Measurements from ENCODE around the gene SYCP2L. TPM values are rescaled to one million over a fixed set of nuclear protein-coding genes. Genes with fewer than 3 reads are reported as not detected.
"Not testable (repeated sequence)": the region's sequence is repeated elsewhere in the genome, so short reads cannot be mapped to it uniquely, and the experiment has no call there.

The SYCP2L gene
- total RNA-seq, 4 donors from 2014 or later, result 0.44 to 5.2 (median 0.49) TPM; not detected in 1

- WGBS, result 70% methylated on average over 3 of the region's 3 CpGs
- Histone ChIP-seq H3K4me3 (no peak overlapping the region), H3K27me3 (no peaks in the 10 kb centered on the region), H3K9me3 (no peaks in the 10 kb centered on the region), H3K4me1 (peaks cover 3% of the 10 kb centered on the region), H3K27ac (no peak overlapping the region), H3K36me3 (no peaks in the 10 kb centered on the region)
- no peak for TF ChIP-seq POLR2AphosphoS5 (IDR thresholded peaks at IDR 0.05)
- no peak for TF ChIP-seq EP300 (IDR thresholded peaks at IDR 0.05)
- no peak for TF ChIP-seq POLR2A (IDR thresholded peaks at IDR 0.05)
- TF ChIP-seq CTCF (IDR thresholded peaks at IDR 0.05), result no peak
- no peak for DNase-seq (ENCODE audit: low spot score in 2 of 2)
These were observed 39.2 kb upstream of the SYCP2L start for GRCh38 chr6:10847684-10848083.

DNA sequence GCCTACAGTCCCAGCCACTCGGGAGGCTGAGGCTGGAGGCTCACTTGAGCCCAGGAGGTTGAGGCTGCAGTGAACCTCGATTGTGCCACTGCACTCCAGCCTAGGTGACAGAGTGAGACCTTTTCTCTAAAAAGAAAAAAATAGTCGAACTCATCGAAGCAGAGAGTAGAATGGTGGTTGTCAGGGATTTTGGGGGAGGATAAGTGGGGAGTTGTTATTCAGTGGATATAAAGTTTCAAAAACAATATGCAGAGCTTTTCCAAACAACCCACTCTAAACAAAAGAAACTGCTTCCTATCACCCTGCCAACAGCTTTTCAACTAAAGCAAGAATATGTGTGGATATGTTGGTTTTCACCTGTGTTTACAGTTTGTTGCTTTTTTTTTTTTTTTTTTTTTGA, 37.0 kb upstream of the SYCP2L start:
- TF ChIP-seq CTCF (IDR thresholded peaks at IDR 0.05), result no peak
- no peak for TF ChIP-seq EP300 (IDR thresholded peaks at IDR 0.05)
- no peak for TF ChIP-seq POLR2AphosphoS5 (IDR thresholded peaks at IDR 0.05)
- TF ChIP-seq POLR2A (IDR thresholded peaks at IDR 0.05), result no peak
- Histone ChIP-seq H3K27ac (no peak overlapping the region), H3K4me3 (no peak overlapping the region), H3K36me3 (no peaks in the 10 kb centered on the region), H3K4me1 (peaks cover 3% of the 10 kb centered on the region), H3K27me3 (no peaks in the 10 kb centered on the region), H3K9me3 (peaks cover 7% of the 10 kb centered on the region)
- 91% methylated on average over 4 of the region's 4 CpGs for WGBS
- no peak for DNase-seq (ENCODE audit: low spot score in 2 of 2)

DNA sequence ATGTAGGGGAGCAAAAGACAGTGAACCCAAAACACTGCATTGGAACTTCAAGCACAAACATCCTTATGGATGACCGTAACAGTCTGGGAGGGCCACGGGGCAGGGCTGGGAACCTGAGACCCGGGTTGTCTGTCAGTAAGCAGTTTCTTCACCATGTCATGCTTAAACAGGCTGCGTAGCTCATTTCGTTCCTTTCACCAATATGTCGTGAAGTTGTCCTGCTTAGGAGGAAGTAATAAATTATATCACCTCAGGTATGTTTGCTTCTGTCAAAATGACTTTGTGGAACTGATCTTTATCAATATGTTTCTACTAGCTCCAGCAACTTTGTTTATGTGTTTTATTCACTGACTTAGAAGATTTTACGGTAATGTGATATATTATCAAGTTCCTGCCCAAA, 36.1 kb upstream of the SYCP2L start:
- TF ChIP-seq CTCF (IDR thresholded peaks at IDR 0.05), result no peak
- TF ChIP-seq POLR2AphosphoS5 (IDR thresholded peaks at IDR 0.05), result no peak
- no peak for TF ChIP-seq EP300 (IDR thresholded peaks at IDR 0.05)
- no peak for TF ChIP-seq POLR2A (IDR thresholded peaks at IDR 0.05)
- DNase-seq (ENCODE audit: low spot score in 2 of 2), result no peak
- Histone ChIP-seq H3K9me3 (peaks cover 7% of the 10 kb centered on the region), H3K36me3 (no peaks in the 10 kb centered on the region), H3K4me3 (no peak overlapping the region), H3K27me3 (no peaks in the 10 kb centered on the region), H3K27ac (no peak overlapping the region), H3K4me1 (peaks cover 3% of the 10 kb centered on the region)
- 51% methylated on average over 7 of the region's 7 CpGs for WGBS

DNA sequence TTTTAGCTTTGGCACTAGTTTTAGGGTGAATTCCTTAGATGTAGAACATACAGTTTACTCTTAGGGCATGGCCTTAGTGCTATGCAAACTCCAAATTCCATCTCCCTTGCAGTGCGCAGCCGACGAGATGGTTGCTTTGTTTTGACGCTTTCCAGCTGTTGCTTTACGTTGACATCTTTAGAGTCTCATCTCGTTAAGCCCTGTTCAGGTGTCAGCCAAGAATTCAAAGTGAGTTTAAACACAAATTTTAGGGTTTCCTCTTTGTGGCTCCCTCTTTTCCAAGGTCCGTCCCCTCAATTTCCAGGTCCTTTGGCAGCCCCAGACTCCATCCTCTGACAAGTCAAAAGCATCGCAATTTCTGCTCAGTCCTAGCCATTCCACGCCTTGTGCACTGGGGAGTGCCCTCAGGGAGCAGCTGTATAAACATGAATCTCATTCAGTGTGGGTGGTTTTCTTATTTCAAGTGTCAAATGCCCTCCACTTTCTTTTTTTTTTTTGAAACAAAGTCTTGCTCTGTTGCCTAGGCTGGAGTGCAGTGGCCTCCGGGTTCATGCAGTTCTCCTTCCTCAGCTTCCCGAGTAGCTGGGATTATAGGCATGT, 34.4 kb upstream of the SYCP2L start:
- WGBS, result 68% methylated on average over 11 of the region's 11 CpGs
- no peaks in the 10 kb centered on the region for H3K27me3 ChIP-seq
- H3K9me3 ChIP-seq, result peaks cover 7% of the 10 kb centered on the region
- H3K4me1 ChIP-seq, result peaks cover 3% of the 10 kb centered on the region
- no peak overlapping the region for H3K27ac ChIP-seq
- no peak overlapping the region for H3K4me3 ChIP-seq
- DNase-seq (ENCODE audit: low spot score in 2 of 2), result no peak
- no peaks in the 10 kb centered on the region for H3K36me3 ChIP-seq
- no peak for TF ChIP-seq CTCF (IDR thresholded peaks at IDR 0.05)
- TF ChIP-seq POLR2A (IDR thresholded peaks at IDR 0.05), result no peak
- TF ChIP-seq EP300 (IDR thresholded peaks at IDR 0.05), result no peak
- TF ChIP-seq POLR2AphosphoS5 (IDR thresholded peaks at IDR 0.05), result no peak

GRCh38 chr6:10853849-10854300, 33.0 kb upstream of the SYCP2L start:
- H3K27ac ChIP-seq; DNase-seq (ENCODE audit: low spot score in 2 of 2); H3K27me3 ChIP-seq; H3K36me3 ChIP-seq; H3K9me3 ChIP-seq; H3K4me3 ChIP-seq; H3K4me1 ChIP-seq: not testable (repeated sequence)
- 83% methylated on average over 6 of the region's 6 CpGs for WGBS

All from suprapubic skin (tissue), 4 donors.